ACC112 (cell line): ENCODE results near the gene LAMA5.
A peak's percentile ranks its signal among the peaks of the same experiment; 100 is the strongest.

ENCODE experiments used
- H2AFZ ChIP-seq: fragments of 200-600 bp; sonication (generic); one replicate; pipeline ENCODE4 v1.6.0; 2017; ENCODE audit warnings: antibody characterized with exemption, low read length; ENCODE audit not compliant: unreplicated experiment
- H3K27ac ChIP-seq: fragments of 200-600 bp; sonication (generic); 2 replicates; pipeline ENCODE4 v1.5.1; 2014; ENCODE audit warnings: low read depth, mild to moderate bottlenecking, antibody characterized with exemption, low read length, moderate library complexity
- H3K27me3 ChIP-seq: fragments of 200-600 bp; sonication (generic); 2 replicates; pipeline ENCODE4 v1.6.1; 2014; ENCODE audit warnings: mild to moderate bottlenecking, antibody characterized with exemption, low read length, moderate library complexity, mixed read lengths; ENCODE audit not compliant: insufficient read depth
- H3K36me3 ChIP-seq: fragments of 200-600 bp; sonication (generic); 2 replicates; pipeline ENCODE4 v1.6.1; 2016; ENCODE audit warnings: mild to moderate bottlenecking, antibody characterized with exemption, low read length, moderate library complexity, mixed read lengths; ENCODE audit not compliant: insufficient read depth
- H3K4me1 ChIP-seq: fragments of 200-600 bp; sonication (generic); one replicate; pipeline ENCODE4 v1.6.1; 2016; ENCODE audit warnings: low read length, mixed read lengths; ENCODE audit not compliant: insufficient read depth, unreplicated experiment, control insufficient read depth
- H3K4me3 ChIP-seq: fragments of 200-600 bp; sonication (generic); 2 replicates; pipeline ENCODE4 v1.5.1; 2014; ENCODE audit warnings: mild to moderate bottlenecking, low read depth, low read length
- H3K79me2 ChIP-seq: fragments of 200-600 bp; sonication (generic); one replicate; pipeline ENCODE4 v1.6.0; 2016; ENCODE audit warnings: low read length; ENCODE audit not compliant: control insufficient read depth, unreplicated experiment, insufficient read depth

LAMA5 gene

GRCh38 chr20:62393830-62394229, 26.7 kb upstream of the LAMA5 start:
- Histone ChIP-seq H3K27ac (no peak overlapping the region), H2AFZ (no peak overlapping the region), H3K36me3 (no peaks in the 10 kb centered on the region; the same call in 1 of the 2 replicates), H3K4me1 (no peaks in the 10 kb centered on the region), H3K79me2 (peaks cover 5% of the 10 kb centered on the region), H3K27me3 (no peaks in the 10 kb centered on the region), H3K4me3 (no peak overlapping the region)

- peaks cover 10% of the 10 kb centered on the region for H3K79me2 ChIP-seq
- H3K27ac ChIP-seq = no peak overlapping the region
- peaks cover 3% of the 10 kb centered on the region for H3K4me1 ChIP-seq
- H2AFZ ChIP-seq = no peak overlapping the region
- no peaks in the 10 kb centered on the region for H3K27me3 ChIP-seq
- H3K4me3 ChIP-seq = no peak overlapping the region
- peaks cover 4% of the 10 kb centered on the region; the same call in 1 of the 2 replicates for H3K36me3 ChIP-seq
These were observed 26.2 kb upstream of the LAMA5 start for GRCh38 chr20:62393335-62393665.

GRCh38 chr20:62392621-62393334, 25.7 kb upstream of the LAMA5 start:
- Histone ChIP-seq H3K27me3 (no peaks in the 10 kb centered on the region), H3K27ac (no peak overlapping the region), H3K4me3 (no peak overlapping the region), H2AFZ (no peak overlapping the region), H3K36me3 (peaks cover 9% of the 10 kb centered on the region; the same call in 1 of the 2 replicates), H3K79me2 (peaks cover 16% of the 10 kb centered on the region), H3K4me1 (peaks cover 9% of the 10 kb centered on the region)

- peaks cover 23% of the 10 kb centered on the region for H3K79me2 ChIP-seq
- H3K36me3 ChIP-seq = peaks cover 9% of the 10 kb centered on the region; the same call in 1 of the 2 replicates
- no peak overlapping the region for H3K27ac ChIP-seq
- H3K27me3 ChIP-seq = no peaks in the 10 kb centered on the region
- no peak overlapping the region for H3K4me3 ChIP-seq
- H3K4me1 ChIP-seq = peaks cover 9% of the 10 kb centered on the region
- no peak overlapping the region for H2AFZ ChIP-seq
These were observed 24.9 kb upstream of the LAMA5 start for GRCh38 chr20:62392077-62392418.

GRCh38 chr20:62391165-62392076, 24.3 kb upstream of the LAMA5 start:
- H3K4me1 ChIP-seq = peaks cover 9% of the 10 kb centered on the region
- peaks cover 29% of the 10 kb centered on the region for H3K79me2 ChIP-seq
- no peak overlapping the region for H3K27ac ChIP-seq
- H3K36me3 ChIP-seq = peaks cover 9% of the 10 kb centered on the region; the same call in 1 of the 2 replicates
- no peak overlapping the region for H2AFZ ChIP-seq
- H3K4me3 ChIP-seq = no peak overlapping the region
- no peaks in the 10 kb centered on the region for H3K27me3 ChIP-seq

- H3K36me3 ChIP-seq = peaks cover 9% of the 10 kb centered on the region; the same call in 1 of the 2 replicates
- peaks cover 9% of the 10 kb centered on the region for H3K4me1 ChIP-seq
- H2AFZ ChIP-seq = no peak overlapping the region
- H3K27me3 ChIP-seq = no peaks in the 10 kb centered on the region
- peaks cover 37% of the 10 kb centered on the region for H3K79me2 ChIP-seq
- H3K27ac ChIP-seq = no peak overlapping the region
- no peak overlapping the region for H3K4me3 ChIP-seq
These were observed 23.4 kb upstream of the LAMA5 start for GRCh38 chr20:62390317-62391164.

- H2AFZ ChIP-seq = no peak overlapping the region
- H3K36me3 ChIP-seq = peaks cover 9% of the 10 kb centered on the region; the same call in 1 of the 2 replicates
- H3K4me1 ChIP-seq = peaks cover 14% of the 10 kb centered on the region
- H3K27ac ChIP-seq = no peak overlapping the region
- no peaks in the 10 kb centered on the region for H3K27me3 ChIP-seq
- H3K4me3 ChIP-seq = no peak overlapping the region
- peaks cover 42% of the 10 kb centered on the region for H3K79me2 ChIP-seq
These were observed 22.5 kb upstream of the LAMA5 start for GRCh38 chr20:62389601-62390087.

- H3K27me3 ChIP-seq = no peaks in the 10 kb centered on the region
- H3K4me3 ChIP-seq = peak overlapping the region; percentile 100; the same call in 1 of the 2 replicates
- H3K79me2 ChIP-seq = peaks cover 42% of the 10 kb centered on the region
- H2AFZ ChIP-seq = no peak overlapping the region
- H3K27ac ChIP-seq = no peak overlapping the region
- peaks cover 14% of the 10 kb centered on the region for H3K4me1 ChIP-seq
- H3K36me3 ChIP-seq = peaks cover 9% of the 10 kb centered on the region; the same call in 1 of the 2 replicates
These were observed 21.9 kb upstream of the LAMA5 start for GRCh38 chr20:62388839-62389600.

- Histone ChIP-seq H3K4me3 (peak overlapping the region; percentile 100), H3K4me1 (peaks cover 14% of the 10 kb centered on the region), H2AFZ (no peak overlapping the region), H3K79me2 (peaks cover 46% of the 10 kb centered on the region), H3K27ac (peak overlapping the region; percentile 68; the same call in 1 of the 2 replicates), H3K36me3 (peaks cover 9% of the 10 kb centered on the region; the same call in 1 of the 2 replicates), H3K27me3 (no peaks in the 10 kb centered on the region)
These were observed 21.0 kb upstream of the LAMA5 start for GRCh38 chr20:62387933-62388635.
